K562 (cell line): ENCODE results near the gene TP63. TPM values are rescaled to one million over a fixed set of nuclear protein-coding genes. Genes with fewer than 3 reads are reported as not detected.

Experiments
- HDAC8 ChIP-seq: fragments of 450-650 bp; IDR thresholded peaks from 2 replicates; pipeline ENCODE4 v1.6.1; 2016; ENCODE audit warnings: mild to moderate bottlenecking, missing genetic modification characterization, moderate library complexity, missing compliant biosample characterization
- NCOA4 ChIP-seq: fragments of 450-650 bp; IDR thresholded peaks from 2 replicates; pipeline ENCODE4 v1.6.1; 2018; ENCODE audit warnings: mild to moderate bottlenecking; ENCODE audit not compliant: partially characterized antibody
- SUPT5H ChIP-seq: fragments of 450-650 bp; IDR thresholded peaks from 2 replicates; pipeline ENCODE4 v1.6.1; 2016
- polyA plus RNA-seq, 8 experiments: library from polyadenylated mRNA; depleted of rRNA in 4 of 8; stranded (reverse) in 5 of 8; unstranded in 3 of 8; fragments of >200 nt; fragmentation: Nextera tagmentation in 2 of 8; fragmentation: Illumina TruSeq in 1 of 8; extraction: Ambion mirVana in 2 of 8; extraction: Trizol in 1 of 8; gene quantifications; 2 replicates each; pipeline versions ENCODE4 v1.2.1 to v1.2.3, GENCODE V29; 2011 to 2014; ENCODE audit warnings: inconsistent platforms in 1 of 8, missing spikeins in 1 of 8
- total RNA-seq, 7 experiments: library from RNA; depleted of rRNA in 6 of 7; stranded (reverse); fragments of >200 nt in 6 of 7; fragmentation: Illumina TruSeq in 2 of 7; extraction: Trizol in 2 of 7; gene quantifications; 2 replicates each; pipeline versions ENCODE4 v1.2.1 to v1.2.3, GENCODE V29; 2011 to 2021; ENCODE audit warnings: low replicate concordance in 1 of 7
- TF ChIP-seq, protein P1 (sequence below): sonication (generic); formaldehyde crosslinking; IDR thresholded peaks from 2 replicates; pipeline ENCODE4 v1.8.1; 2023; ENCODE audit warnings: mild to moderate bottlenecking, missing genetic modification reagents
- TF ChIP-seq, protein P2 (sequence below): sonication (generic); formaldehyde crosslinking; IDR thresholded peaks from 2 replicates; pipeline ENCODE4 v1.8.0; 2022; ENCODE audit warnings: mild to moderate bottlenecking, missing genetic modification reagents
- TF ChIP-seq, protein P3 (sequence below): fragments of 450-650 bp; conservative IDR thresholded peaks from 2 replicates; pipeline ENCODE4 v1.6.1; 2016; ENCODE audit warnings: missing genetic modification characterization, low read depth, mild to moderate bottlenecking, control low read depth, missing compliant biosample characterization

Gene TP63
- total and polyA plus RNA-seq, 9 of the 15 experiments (the other 6 are each of a cell fraction or from before 2014, with no cell fraction given) = 0.32 to 1.4 (median 0.50) TPM

DNA sequence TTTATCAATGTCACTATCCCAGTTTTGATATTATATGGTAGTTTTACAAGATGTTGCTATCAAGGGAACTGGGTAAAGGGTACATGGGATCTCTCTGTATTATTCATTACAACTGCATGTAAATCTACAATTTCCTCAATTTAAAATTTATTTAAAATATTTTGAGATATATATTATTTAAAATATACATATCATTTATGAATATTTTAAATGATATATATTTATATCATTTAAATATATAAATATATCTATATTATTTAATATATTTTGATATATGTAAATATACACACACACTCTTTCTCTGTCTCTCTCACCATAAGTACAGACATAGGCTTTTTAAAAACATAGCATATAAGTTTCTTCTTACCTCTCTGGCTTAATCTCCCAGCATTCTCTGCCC, 104.7 kb downstream of the TP63 start (continued):
- TF ChIP-seq, protein P1, sequence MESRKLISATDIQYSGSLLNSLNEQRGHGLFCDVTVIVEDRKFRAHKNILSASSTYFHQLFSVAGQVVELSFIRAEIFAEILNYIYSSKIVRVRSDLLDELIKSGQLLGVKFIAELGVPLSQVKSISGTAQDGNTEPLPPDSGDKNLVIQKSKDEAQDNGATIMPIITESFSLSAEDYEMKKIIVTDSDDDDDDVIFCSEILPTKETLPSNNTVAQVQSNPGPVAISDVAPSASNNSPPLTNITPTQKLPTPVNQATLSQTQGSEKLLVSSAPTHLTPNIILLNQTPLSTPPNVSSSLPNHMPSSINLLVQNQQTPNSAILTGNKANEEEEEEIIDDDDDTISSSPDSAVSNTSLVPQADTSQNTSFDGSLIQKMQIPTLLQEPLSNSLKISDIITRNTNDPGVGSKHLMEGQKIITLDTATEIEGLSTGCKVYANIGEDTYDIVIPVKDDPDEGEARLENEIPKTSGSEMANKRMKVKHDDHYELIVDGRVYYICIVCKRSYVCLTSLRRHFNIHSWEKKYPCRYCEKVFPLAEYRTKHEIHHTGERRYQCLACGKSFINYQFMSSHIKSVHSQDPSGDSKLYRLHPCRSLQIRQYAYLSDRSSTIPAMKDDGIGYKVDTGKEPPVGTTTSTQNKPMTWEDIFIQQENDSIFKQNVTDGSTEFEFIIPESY (CRISPR knock-in tag) = no peak
- TF ChIP-seq, protein P2, sequence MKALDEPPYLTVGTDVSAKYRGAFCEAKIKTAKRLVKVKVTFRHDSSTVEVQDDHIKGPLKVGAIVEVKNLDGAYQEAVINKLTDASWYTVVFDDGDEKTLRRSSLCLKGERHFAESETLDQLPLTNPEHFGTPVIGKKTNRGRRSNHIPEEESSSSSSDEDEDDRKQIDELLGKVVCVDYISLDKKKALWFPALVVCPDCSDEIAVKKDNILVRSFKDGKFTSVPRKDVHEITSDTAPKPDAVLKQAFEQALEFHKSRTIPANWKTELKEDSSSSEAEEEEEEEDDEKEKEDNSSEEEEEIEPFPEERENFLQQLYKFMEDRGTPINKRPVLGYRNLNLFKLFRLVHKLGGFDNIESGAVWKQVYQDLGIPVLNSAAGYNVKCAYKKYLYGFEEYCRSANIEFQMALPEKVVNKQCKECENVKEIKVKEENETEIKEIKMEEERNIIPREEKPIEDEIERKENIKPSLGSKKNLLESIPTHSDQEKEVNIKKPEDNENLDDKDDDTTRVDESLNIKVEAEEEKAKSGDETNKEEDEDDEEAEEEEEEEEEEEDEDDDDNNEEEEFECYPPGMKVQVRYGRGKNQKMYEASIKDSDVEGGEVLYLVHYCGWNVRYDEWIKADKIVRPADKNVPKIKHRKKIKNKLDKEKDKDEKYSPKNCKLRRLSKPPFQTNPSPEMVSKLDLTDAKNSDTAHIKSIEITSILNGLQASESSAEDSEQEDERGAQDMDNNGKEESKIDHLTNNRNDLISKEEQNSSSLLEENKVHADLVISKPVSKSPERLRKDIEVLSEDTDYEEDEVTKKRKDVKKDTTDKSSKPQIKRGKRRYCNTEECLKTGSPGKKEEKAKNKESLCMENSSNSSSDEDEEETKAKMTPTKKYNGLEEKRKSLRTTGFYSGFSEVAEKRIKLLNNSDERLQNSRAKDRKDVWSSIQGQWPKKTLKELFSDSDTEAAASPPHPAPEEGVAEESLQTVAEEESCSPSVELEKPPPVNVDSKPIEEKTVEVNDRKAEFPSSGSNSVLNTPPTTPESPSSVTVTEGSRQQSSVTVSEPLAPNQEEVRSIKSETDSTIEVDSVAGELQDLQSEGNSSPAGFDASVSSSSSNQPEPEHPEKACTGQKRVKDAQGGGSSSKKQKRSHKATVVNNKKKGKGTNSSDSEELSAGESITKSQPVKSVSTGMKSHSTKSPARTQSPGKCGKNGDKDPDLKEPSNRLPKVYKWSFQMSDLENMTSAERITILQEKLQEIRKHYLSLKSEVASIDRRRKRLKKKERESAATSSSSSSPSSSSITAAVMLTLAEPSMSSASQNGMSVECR = no peak
- TF ChIP-seq NCOA4 (no peak), HDAC8 (tag) (no peak), SUPT5H (no peak)
- TF ChIP-seq, protein P3, sequence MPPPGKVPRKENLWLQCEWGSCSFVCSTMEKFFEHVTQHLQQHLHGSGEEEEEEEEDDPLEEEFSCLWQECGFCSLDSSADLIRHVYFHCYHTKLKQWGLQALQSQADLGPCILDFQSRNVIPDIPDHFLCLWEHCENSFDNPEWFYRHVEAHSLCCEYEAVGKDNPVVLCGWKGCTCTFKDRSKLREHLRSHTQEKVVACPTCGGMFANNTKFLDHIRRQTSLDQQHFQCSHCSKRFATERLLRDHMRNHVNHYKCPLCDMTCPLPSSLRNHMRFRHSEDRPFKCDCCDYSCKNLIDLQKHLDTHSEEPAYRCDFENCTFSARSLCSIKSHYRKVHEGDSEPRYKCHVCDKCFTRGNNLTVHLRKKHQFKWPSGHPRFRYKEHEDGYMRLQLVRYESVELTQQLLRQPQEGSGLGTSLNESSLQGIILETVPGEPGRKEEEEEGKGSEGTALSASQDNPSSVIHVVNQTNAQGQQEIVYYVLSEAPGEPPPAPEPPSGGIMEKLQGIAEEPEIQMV (tag) = no peak
